Liver (tissue), 9 donors: ENCODE data around the gene FLT1. TPM values are rescaled to one million over a fixed set of nuclear protein-coding genes. Genes with fewer than 3 reads are reported as not detected.

ENCODE experiments used
- DNase-seq: peaks from one replicate; pipeline ENCODE4 v3.0.0-alpha.2; 2017; ENCODE audit warnings: low spot score
- H3K27ac ChIP-seq, 2 donors: one replicate each; pipeline ENCODE4 v1.7.0; 2013; ENCODE audit warnings: inconsistent platforms in 2 of 2, low read length in 2 of 2, control low read depth in 1 of 2, low read depth in 1 of 2, mild to moderate bottlenecking in 1 of 2
- H3K27me3 ChIP-seq, 4 donors: one replicate each; pipeline versions ENCODE4 v1.6.1 to v1.7.0; 2013; ENCODE audit warnings: low read length in 3 of 4, inconsistent platforms in 1 of 4, mild to moderate bottlenecking in 1 of 4, moderate library complexity in 1 of 4; ENCODE audit not compliant: control insufficient read depth in 4 of 4, insufficient read depth in 4 of 4
- H3K36me3 ChIP-seq, 4 donors: one replicate each; pipeline versions ENCODE4 v1.6.1 to v1.7.0; 2013; ENCODE audit warnings: low read length in 3 of 4, mild to moderate bottlenecking in 3 of 4, low read depth in 1 of 4, moderate library complexity in 1 of 4; ENCODE audit not compliant: control insufficient read depth in 4 of 4, insufficient read depth in 3 of 4
- H3K4me1 ChIP-seq, 4 donors: one replicate each; pipeline versions ENCODE4 v1.6.1 to v1.7.0; 2013; ENCODE audit warnings: low read length in 3 of 4, mild to moderate bottlenecking in 3 of 4, moderate library complexity in 1 of 4; ENCODE audit not compliant: control insufficient read depth in 4 of 4, insufficient read depth in 4 of 4
- H3K4me3 ChIP-seq, 3 donors: one replicate each; pipeline versions ENCODE4 v1.6.1 to v1.7.0; 2013; ENCODE audit warnings: low read length in 3 of 3, control low read depth in 1 of 3, low read depth in 1 of 3, mild to moderate bottlenecking in 1 of 3
- H3K9ac ChIP-seq, 2 donors: one replicate each; pipeline ENCODE4 v1.7.0; 2013; ENCODE audit warnings: low read length in 2 of 2, mild to moderate bottlenecking in 2 of 2, moderate library complexity in 2 of 2, control low read depth in 1 of 2, low read depth in 1 of 2
- H3K9me3 ChIP-seq, 4 donors: one replicate each; pipeline versions ENCODE4 v1.6.1 to v1.7.0; 2013; ENCODE audit warnings: low read length in 3 of 4; ENCODE audit not compliant: control insufficient read depth in 4 of 4
- ATF3 ChIP-seq: IDR thresholded peaks from 2 replicates; pipeline ENCODE4 v1.6.1; 2016; ENCODE audit warnings: antibody characterized with exemption
- CTCF ChIP-seq: fragments of 150-350 bp; IDR thresholded peaks from 2 replicates; pipeline ENCODE4 v1.5.1; 2017; ENCODE audit warnings: improper control_type of control experiment, low read depth, low read length; ENCODE audit not compliant: missing input control
- EGR1 ChIP-seq, 2 donors: IDR thresholded peaks; 2 replicates each; pipeline ENCODE4 v1.6.1; 2016 to 2018; ENCODE audit warnings: antibody characterized with exemption in 2 of 2, low read depth in 2 of 2
- FOXA1 ChIP-seq: IDR thresholded peaks from 2 replicates; pipeline ENCODE4 v1.6.1; 2016; ENCODE audit warnings: antibody characterized with exemption
- FOXA2 ChIP-seq: IDR thresholded peaks from 2 replicates; pipeline ENCODE4 v1.6.1; 2016; ENCODE audit warnings: antibody characterized with exemption
- GABPA ChIP-seq, 2 donors: IDR thresholded peaks in 1 of 2; conservative IDR thresholded peaks in 1 of 2; 2 replicates each; pipeline ENCODE4 v1.6.1; 2016; ENCODE audit warnings: antibody characterized with exemption in 2 of 2, mild to moderate bottlenecking in 1 of 2, moderate library complexity in 1 of 2
- HNF4A ChIP-seq, 2 donors: conservative IDR thresholded peaks; 2 replicates each; pipeline ENCODE4 v1.6.1; 2016; ENCODE audit warnings: antibody characterized with exemption in 2 of 2, mild to moderate bottlenecking in 2 of 2
- HNF4G ChIP-seq: IDR thresholded peaks from 2 replicates; pipeline ENCODE4 v1.6.1; 2016; ENCODE audit warnings: antibody characterized with exemption
- JUND ChIP-seq, 2 donors: IDR thresholded peaks; 2 replicates each; pipeline ENCODE4 v1.6.1; 2016; ENCODE audit warnings: antibody characterized with exemption in 2 of 2
- MAX ChIP-seq: IDR thresholded peaks from 2 replicates; pipeline ENCODE4 v1.6.1; 2016; ENCODE audit warnings: antibody characterized with exemption
- NR2F2 ChIP-seq: IDR thresholded peaks from 2 replicates; pipeline ENCODE4 v1.6.1; 2016; ENCODE audit warnings: antibody characterized with exemption
- RAD21 ChIP-seq, 2 donors: IDR thresholded peaks; 2 replicates each; pipeline ENCODE4 v1.6.1; 2016; ENCODE audit warnings: antibody characterized with exemption in 2 of 2, mild to moderate bottlenecking in 2 of 2
- REST ChIP-seq: IDR thresholded peaks from 2 replicates; pipeline ENCODE4 v1.6.1; 2016; ENCODE audit warnings: antibody characterized with exemption, mild to moderate bottlenecking
- RXRA ChIP-seq, 2 donors: IDR thresholded peaks; 2 replicates each; pipeline ENCODE4 v1.6.1; 2017 to 2018; ENCODE audit warnings: antibody characterized with exemption in 2 of 2, mild to moderate bottlenecking in 1 of 2
- SP1 ChIP-seq: IDR thresholded peaks from 2 replicates; pipeline ENCODE4 v1.6.1; 2018; ENCODE audit warnings: antibody characterized with exemption, mild to moderate bottlenecking
- TAF1 ChIP-seq: conservative IDR thresholded peaks from 2 replicates; pipeline ENCODE4 v1.6.1; 2016; ENCODE audit warnings: antibody characterized with exemption, mild to moderate bottlenecking
- YY1 ChIP-seq: IDR thresholded peaks from 2 replicates; pipeline ENCODE4 v1.6.1; 2016; ENCODE audit warnings: antibody characterized with exemption, mild to moderate bottlenecking
- ZBTB33 ChIP-seq: IDR thresholded peaks from 2 replicates; pipeline ENCODE4 v1.6.1; 2016; ENCODE audit warnings: antibody characterized with exemption
- WGBS: extraction: QIAGEN DNeasy Blood & Tissue Kit; methylation state at CpG from one replicate; pipeline ENCODE4 v1.1.7; 2013; 5-methylcytosine and 5-hydroxymethylcytosine counted together
- polyA plus RNA-seq, 2 donors: library from polyadenylated mRNA; stranded (reverse) in 1 of 2; unstranded in 1 of 2; fragments of 200-250 nt in 1 of 2; fragments of >200 nt in 1 of 2; fragmentation: Nextera tagmentation in 1 of 2; extraction: Ambion mirVana in 1 of 2; gene quantifications; one replicate each; pipeline versions ENCODE4 v1.2.1 to v1.2.3, GENCODE V29; 2013 to 2015
- total RNA-seq, 2 donors: library from RNA; depleted of rRNA; stranded (reverse); fragments of >200 nt; gene quantifications; one replicate each; pipeline ENCODE4 v1.2.3, GENCODE V29; 2014
- donor health status: healthy.
- donor health status: healthy.
- donor health status: healthy.
- donor health status: healthy.
- donor health status: healthy.

FLT1 gene
- total and polyA plus RNA-seq, 4 donors, result 4.1 to 19.7 (median 9.3) TPM

- Histone ChIP-seq H3K9me3 (peaks cover 2 to 4% (median 3%) of the 10 kb centered on the region in 4 donors), H3K4me1 (no peaks in the 10 kb centered on the region), H3K36me3 (no peaks in the 10 kb centered on the region), H3K9ac (no peak overlapping the region), H3K27me3 (peaks cover 0 to 4% (median 2%) of the 10 kb centered on the region in 4 donors), H3K27ac (no peak overlapping the region), H3K4me3 (no peak overlapping the region)
- WGBS, result 64% methylated on average over 21 of the region's 21 CpGs
- no peak for DNase-seq
- TF ChIP-seq NR2F2, result no peak
- no peak for TF ChIP-seq MAX
- TF ChIP-seq GABPA (IDR thresholded peaks at IDR 0.05 in 1 of 2, conservative IDR thresholded peaks at IDR 0.05 in 1 of 2), result no peak
- TF ChIP-seq RAD21 (IDR thresholded peaks at IDR 0.05), result no peak
- TF ChIP-seq JUND (IDR thresholded peaks at IDR 0.05), result no peak
- no peak for TF ChIP-seq FOXA1
- TF ChIP-seq CTCF, result no peak
- TF ChIP-seq HNF4G, result no peak
- no peak for TF ChIP-seq TAF1
- no peak for TF ChIP-seq ZBTB33
- no peak for TF ChIP-seq FOXA2
- TF ChIP-seq REST, result no peak
- TF ChIP-seq SP1, result no peak
- TF ChIP-seq ATF3, result no peak
- TF ChIP-seq EGR1 (IDR thresholded peaks at IDR 0.05; ENCODE audit: low read depth in 2 of 2), result no peak
- TF ChIP-seq HNF4A (conservative IDR thresholded peaks at IDR 0.05), result no peak
- no peak for TF ChIP-seq YY1
- TF ChIP-seq RXRA (IDR thresholded peaks at IDR 0.05), result no peak
These were observed 43.3 kb downstream of the FLT1 start for GRCh38 chr13:28451482-28452217.
